Measurements from ENCODE around the gene BORCS6.

GRCh38 chr17:8234361-8235270 lies 44.6 kb upstream of the BORCS6 start:
- no peak for TF ChIP-seq POLR2A (IDR thresholded peaks at IDR 0.05)
- TF ChIP-seq CTCF (IDR thresholded peaks at IDR 0.05): no peak
